NCI-H1436 treated with DMSO at 0.1 percent for 48 hours (cell line): Measurements from ENCODE around the gene RPS10.
"Not testable (repeated sequence)": the region's sequence is repeated elsewhere in the genome, so short reads cannot be mapped to it uniquely, and the experiment has no call there.

Experiments used
- DNase-seq: peaks from one replicate; lab custom pipeline; 2025; lab: John Stamatoyannopoulos, UW

Gene RPS10

GRCh38 chr6:34447910-34448309 lies 22.0 kb upstream of the RPS10 start:
- DNase-seq = no peak

- DNase-seq = no peak
These were observed 21.5 kb upstream of the RPS10 start for GRCh38 chr6:34447386-34447785.

- DNase-seq = no peak
These were observed 19.5 kb upstream of the RPS10 start for GRCh38 chr6:34445313-34445860.

GRCh38 chr6:34441526-34441925 lies 15.7 kb upstream of the RPS10 start:
- no peak for DNase-seq

- no peak for DNase-seq
These were observed 13.6 kb upstream of the RPS10 start for GRCh38 chr6:34439442-34439841.

- DNase-seq = no peak
These were observed 12.8 kb upstream of the RPS10 start for GRCh38 chr6:34438705-34439104.

- DNase-seq = no peak
These were observed 11.7 kb upstream of the RPS10 start for GRCh38 chr6:34437644-34437970.

- no peak for DNase-seq
These were observed 11.2 kb upstream of the RPS10 start for GRCh38 chr6:34436803-34437643.

GRCh38 chr6:34435916-34436315 lies 10.0 kb upstream of the RPS10 start:
- no peak for DNase-seq

- no peak for DNase-seq
These were observed 754 bp downstream of the RPS10 start for GRCh38 chr6:34425132-34425497.

GRCh38 chr6:34424200-34425131 lies 1.4 kb downstream of the RPS10 start:
- no peak for DNase-seq

- DNase-seq = no peak
These were observed 2.6 kb downstream of the RPS10 start for GRCh38 chr6:34423254-34423653.

- DNase-seq = no peak
These were observed 7.5 kb downstream of the RPS10 start for GRCh38 chr6:34418367-34418766.

- no peak for DNase-seq
These were observed 8.9 kb downstream of the RPS10 start for GRCh38 chr6:34416877-34417371.

- DNase-seq = no peak
These were observed 10.6 kb downstream of the RPS10 start for GRCh38 chr6:34414999-34415858.

GRCh38 chr6:34412643-34413214 lies 13.1 kb downstream of the RPS10 start:
- no peak for DNase-seq

GRCh38 chr6:34412016-34412415 lies 13.9 kb downstream of the RPS10 start:
- DNase-seq = no peak

- DNase-seq = not testable (repeated sequence)
These were observed 18.0 kb downstream of the RPS10 start for GRCh38 chr6:34407915-34408314.

- no peak for DNase-seq
These were observed 29.4 kb downstream of the RPS10 start for GRCh38 chr6:34396518-34396917.

- DNase-seq = no peak
These were observed 31.9 kb downstream of the RPS10 start for GRCh38 chr6:34393966-34394305.

GRCh38 chr6:34393191-34393965 lies 32.5 kb downstream of the RPS10 start:
- DNase-seq = no peak
